ENCODE results near the gene CASP2. TPM values are rescaled to one million over a fixed set of nuclear protein-coding genes. Genes with fewer than 3 reads are reported as not detected.

The CASP2 gene
- total and polyA plus RNA-seq, 10 of the 15 experiments (the other 5 are each of a cell fraction or from before 2014, with no cell fraction given) = 12.1 to 60.4 (median 26.2) TPM

DNA sequence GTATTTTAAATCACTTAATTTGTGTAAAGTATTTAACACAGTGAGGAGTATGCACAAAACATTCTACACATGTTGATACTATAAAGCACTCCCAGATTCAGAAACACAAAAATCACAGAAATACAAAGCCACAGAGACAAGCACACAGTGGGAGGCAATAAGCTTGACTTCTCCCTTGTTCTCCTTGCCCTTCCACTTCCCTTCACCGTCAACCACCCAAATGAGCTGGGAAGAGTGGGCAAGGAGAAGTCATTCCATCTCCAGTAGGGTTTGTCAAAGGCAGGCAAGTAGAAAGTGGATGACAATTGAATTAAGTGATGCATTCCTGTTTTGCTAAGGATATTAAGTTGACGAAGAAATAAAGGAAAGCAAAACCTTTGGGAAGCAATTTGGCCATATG lies 7.6 kb upstream of the CASP2 start:
- Histone ChIP-seq H3K79me2 (ENCODE audit: control insufficient read depth, insufficient read depth, low read length) (no peaks in the 10 kb centered on the region), H4K20me1 (ENCODE audit: control insufficient read depth, insufficient read depth) (no peaks in the 10 kb centered on the region), H3K27ac (ENCODE audit: control insufficient read depth, insufficient read depth) (no peak overlapping the region), H3K9me3 (replicated peaks; ENCODE audit: control insufficient read depth, insufficient read depth, low read length) (no peaks in the 10 kb centered on the region), H2AFZ (ENCODE audit: control insufficient read depth, low read depth, low read length) (no peak overlapping the region), H3K4me1 (ENCODE audit: control insufficient read depth, insufficient read depth, low read length) (peaks cover 7% of the 10 kb centered on the region), H3K4me2 (ENCODE audit: control insufficient read depth, insufficient read depth) (no peak overlapping the region), H3K9ac (ENCODE audit: control insufficient read depth, insufficient read depth, low read length) (no peak overlapping the region), H3K36me3 (ENCODE audit: control insufficient read depth in 2 of 2, insufficient read depth in 2 of 2, low read length in 1 of 2) (no peaks in the 10 kb centered on the region), H3K4me3 (no peak overlapping the region), H3K27me3 (replicated peaks in 1 of 2; ENCODE audit: control insufficient read depth in 2 of 2, insufficient read depth in 2 of 2, low read length in 1 of 2) (no peaks in the 10 kb centered on the region)
- in situ Hi-C loops (cut with MboI) = no loop called here
- ChIA-PET SMC1A (ENCODE audit: uncharacterized antibody, unreplicated experiment) (interaction anchor here (0.9 to 1.1 kb wide), 2 partner anchors 10 to 11 kb away, joined by 3 read pairs; no protein-coding TSS in a partner anchor), RAD21 (ENCODE audit: unreplicated experiment) (no interaction called here), CTCF (interaction anchor here (1.2 to 2.3 kb wide), 7 partner anchors 9 to 40 kb away, joined by 3 to 12 read pairs (median 5); partner anchors contain the start of gene GSTK1), POLR2A (no interaction called here)
- TF ChIP-seq SREBF2 (IDR thresholded peaks at IDR 0.05; ENCODE audit: low read length) (no peak), SIN3A (IDR thresholded peaks at IDR 0.05; ENCODE audit: low read depth, low read length) (no peak), JUNB (IDR thresholded peaks at IDR 0.05) (no peak), CHD4 (IDR thresholded peaks at IDR 0.05) (no peak), KDM1A (IDR thresholded peaks at IDR 0.05; ENCODE audit: borderline replicate concordance) (no peak), MTA2 (IDR thresholded peaks at IDR 0.05; ENCODE audit: low read depth) (no peak), TCF7 (IDR thresholded peaks at IDR 0.05; ENCODE audit: borderline replicate concordance) (no peak), CHD2 (IDR thresholded peaks at IDR 0.05; ENCODE audit: borderline replicate concordance, low read depth, low read length) (no peak), DPF2 (IDR thresholded peaks at IDR 0.05) (no peak), EZH2 (IDR thresholded peaks at IDR 0.05; ENCODE audit: borderline replicate concordance, control insufficient read depth, low read depth, low read length) (no peak)
- TF ChIP-seq, protein P1, sequence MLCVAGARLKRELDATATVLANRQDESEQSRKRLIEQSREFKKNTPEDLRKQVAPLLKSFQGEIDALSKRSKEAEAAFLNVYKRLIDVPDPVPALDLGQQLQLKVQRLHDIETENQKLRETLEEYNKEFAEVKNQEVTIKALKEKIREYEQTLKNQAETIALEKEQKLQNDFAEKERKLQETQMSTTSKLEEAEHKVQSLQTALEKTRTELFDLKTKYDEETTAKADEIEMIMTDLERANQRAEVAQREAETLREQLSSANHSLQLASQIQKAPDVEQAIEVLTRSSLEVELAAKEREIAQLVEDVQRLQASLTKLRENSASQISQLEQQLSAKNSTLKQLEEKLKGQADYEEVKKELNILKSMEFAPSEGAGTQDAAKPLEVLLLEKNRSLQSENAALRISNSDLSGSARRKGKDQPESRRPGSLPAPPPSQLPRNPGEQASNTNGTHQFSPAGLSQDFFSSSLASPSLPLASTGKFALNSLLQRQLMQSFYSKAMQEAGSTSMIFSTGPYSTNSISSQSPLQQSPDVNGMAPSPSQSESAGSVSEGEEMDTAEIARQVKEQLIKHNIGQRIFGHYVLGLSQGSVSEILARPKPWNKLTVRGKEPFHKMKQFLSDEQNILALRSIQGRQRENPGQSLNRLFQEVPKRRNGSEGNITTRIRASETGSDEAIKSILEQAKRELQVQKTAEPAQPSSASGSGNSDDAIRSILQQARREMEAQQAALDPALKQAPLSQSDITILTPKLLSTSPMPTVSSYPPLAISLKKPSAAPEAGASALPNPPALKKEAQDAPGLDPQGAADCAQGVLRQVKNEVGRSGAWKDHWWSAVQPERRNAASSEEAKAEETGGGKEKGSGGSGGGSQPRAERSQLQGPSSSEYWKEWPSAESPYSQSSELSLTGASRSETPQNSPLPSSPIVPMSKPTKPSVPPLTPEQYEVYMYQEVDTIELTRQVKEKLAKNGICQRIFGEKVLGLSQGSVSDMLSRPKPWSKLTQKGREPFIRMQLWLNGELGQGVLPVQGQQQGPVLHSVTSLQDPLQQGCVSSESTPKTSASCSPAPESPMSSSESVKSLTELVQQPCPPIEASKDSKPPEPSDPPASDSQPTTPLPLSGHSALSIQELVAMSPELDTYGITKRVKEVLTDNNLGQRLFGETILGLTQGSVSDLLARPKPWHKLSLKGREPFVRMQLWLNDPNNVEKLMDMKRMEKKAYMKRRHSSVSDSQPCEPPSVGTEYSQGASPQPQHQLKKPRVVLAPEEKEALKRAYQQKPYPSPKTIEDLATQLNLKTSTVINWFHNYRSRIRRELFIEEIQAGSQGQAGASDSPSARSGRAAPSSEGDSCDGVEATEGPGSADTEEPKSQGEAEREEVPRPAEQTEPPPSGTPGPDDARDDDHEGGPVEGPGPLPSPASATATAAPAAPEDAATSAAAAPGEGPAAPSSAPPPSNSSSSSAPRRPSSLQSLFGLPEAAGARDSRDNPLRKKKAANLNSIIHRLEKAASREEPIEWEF (IDR thresholded peaks at IDR 0.05; ENCODE audit: insufficient replicate concordance, low read depth, low read length) = no peak
- TF ChIP-seq, protein P2, sequence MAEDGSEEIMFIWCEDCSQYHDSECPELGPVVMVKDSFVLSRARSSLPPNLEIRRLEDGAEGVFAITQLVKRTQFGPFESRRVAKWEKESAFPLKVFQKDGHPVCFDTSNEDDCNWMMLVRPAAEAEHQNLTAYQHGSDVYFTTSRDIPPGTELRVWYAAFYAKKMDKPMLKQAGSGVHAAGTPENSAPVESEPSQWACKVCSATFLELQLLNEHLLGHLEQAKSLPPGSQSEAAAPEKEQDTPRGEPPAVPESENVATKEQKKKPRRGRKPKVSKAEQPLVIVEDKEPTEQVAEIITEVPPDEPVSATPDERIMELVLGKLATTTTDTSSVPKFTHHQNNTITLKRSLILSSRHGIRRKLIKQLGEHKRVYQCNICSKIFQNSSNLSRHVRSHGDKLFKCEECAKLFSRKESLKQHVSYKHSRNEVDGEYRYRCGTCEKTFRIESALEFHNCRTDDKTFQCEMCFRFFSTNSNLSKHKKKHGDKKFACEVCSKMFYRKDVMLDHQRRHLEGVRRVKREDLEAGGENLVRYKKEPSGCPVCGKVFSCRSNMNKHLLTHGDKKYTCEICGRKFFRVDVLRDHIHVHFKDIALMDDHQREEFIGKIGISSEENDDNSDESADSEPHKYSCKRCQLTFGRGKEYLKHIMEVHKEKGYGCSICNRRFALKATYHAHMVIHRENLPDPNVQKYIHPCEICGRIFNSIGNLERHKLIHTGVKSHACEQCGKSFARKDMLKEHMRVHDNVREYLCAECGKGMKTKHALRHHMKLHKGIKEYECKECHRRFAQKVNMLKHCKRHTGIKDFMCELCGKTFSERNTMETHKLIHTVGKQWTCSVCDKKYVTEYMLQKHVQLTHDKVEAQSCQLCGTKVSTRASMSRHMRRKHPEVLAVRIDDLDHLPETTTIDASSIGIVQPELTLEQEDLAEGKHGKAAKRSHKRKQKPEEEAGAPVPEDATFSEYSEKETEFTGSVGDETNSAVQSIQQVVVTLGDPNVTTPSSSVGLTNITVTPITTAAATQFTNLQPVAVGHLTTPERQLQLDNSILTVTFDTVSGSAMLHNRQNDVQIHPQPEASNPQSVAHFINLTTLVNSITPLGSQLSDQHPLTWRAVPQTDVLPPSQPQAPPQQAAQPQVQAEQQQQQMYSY (CRISPR knock-in tag; IDR thresholded peaks at IDR 0.05) = no peak
- TF ChIP-seq, protein P3, sequence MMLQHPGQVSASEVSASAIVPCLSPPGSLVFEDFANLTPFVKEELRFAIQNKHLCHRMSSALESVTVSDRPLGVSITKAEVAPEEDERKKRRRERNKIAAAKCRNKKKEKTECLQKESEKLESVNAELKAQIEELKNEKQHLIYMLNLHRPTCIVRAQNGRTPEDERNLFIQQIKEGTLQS (IDR thresholded peaks at IDR 0.05; ENCODE audit: borderline replicate concordance, extremely low read depth, low read depth, low read length) = no peak
- no peak for DNase-seq (ENCODE audit: low read depth, low spot score)
- intact Hi-C loops (cut with micrococcal nuclease; ENCODE audit: unreplicated experiment) = no loop called here
- no TSS peak for BruUV-seq (replicated peaks)
- no peak for ATAC-seq
- 86% methylated on average over 2 of the region's 2 CpGs for WGBS (ENCODE audit: insufficient coverage, insufficient replicate concordance, low lambda C conversion rate, missing lambda C conversion rate)
- no peak for FAIRE-seq
